HG02852 (cell line): Measurements from ENCODE around the gene PCBD1.

Source experiments
- ATAC-seq: cut with Tn5 transposase; IDR thresholded peaks from one replicate; pipeline ENCODE4 v1.9.1; 2021; ENCODE audit warnings: mild to moderate bottlenecking, moderate library complexity; ENCODE audit not compliant: unreplicated experiment

Gene PCBD1

DNA sequence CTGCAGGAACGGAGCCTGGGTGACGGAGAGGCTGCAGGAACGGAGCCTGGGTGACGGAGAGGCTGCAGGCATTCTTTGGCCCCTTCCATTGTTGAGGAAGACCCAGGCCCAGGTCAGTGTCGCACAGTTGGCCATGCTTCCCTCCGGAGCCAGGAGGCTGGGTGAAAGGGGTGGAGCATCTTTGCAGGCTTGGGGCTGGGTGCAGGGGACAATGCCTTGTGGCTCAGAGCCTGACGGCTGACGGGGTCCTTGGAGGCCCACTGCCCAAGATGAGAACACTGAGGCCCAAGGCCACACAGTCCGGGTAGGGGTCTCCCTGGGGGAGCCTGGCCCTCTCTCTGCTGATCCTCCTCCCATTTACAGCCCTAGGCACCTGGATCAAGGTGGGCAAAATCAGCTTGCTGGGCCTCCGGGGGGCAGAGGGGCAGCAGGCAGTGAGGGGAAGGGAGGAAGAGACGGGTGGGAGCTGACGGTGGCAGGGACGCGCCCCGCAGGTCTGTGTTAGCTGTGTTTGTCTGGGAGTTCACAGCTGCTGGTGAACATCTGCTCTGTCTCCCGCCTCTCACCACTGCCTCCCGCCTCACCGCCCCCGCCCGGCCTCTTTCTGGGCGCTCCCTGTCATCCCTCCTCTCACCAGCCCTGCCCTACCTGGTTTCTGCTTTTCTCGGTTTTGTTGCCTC, 30.6 kb upstream of the PCBD1 start:
- no peak for ATAC-seq

DNA sequence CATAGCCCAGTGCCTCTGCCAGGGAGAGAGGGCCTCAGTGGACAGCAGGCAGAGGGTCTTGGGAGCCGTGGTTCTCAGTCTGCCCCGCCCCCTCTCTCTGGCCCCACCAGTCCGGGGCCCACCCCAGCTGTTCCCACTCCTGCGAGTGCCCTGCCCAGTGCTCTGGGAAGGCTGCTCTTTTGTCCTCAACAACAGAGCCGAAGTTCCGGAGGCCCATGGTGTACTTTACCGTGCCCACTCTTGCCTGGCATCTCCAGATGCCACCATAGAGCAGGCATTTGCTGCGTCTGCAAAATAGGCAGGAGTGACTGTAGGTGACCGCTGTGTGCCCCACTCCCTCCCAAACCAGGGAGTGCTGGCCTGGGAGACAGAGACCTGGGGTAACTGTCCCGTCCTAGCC, 29.3 kb upstream of the PCBD1 start:
- ATAC-seq, result no peak

DNA sequence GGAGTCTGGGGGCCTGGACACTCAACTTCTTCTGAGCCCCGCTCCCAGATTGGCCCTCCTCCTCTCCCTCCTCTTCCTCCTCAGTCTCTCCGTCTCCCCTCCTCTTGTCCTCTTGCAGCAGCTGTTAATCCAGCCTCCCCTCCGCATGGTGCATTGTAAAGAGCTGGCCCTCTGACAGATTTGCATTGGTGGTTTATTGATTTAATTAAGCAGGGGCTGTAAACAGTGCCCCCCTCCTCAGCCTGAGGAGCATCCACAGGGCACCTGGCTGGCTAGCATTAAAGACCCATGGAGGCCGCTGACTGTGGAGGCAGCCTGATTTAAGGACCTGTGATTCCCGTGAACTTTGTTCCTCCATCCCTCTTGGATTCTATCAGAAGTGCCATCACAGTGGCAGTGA, 28.9 kb upstream of the PCBD1 start:
- no peak for ATAC-seq

- no peak for ATAC-seq
These were observed 27.9 kb upstream of the PCBD1 start for GRCh38 chr10:70916241-70916640.

DNA sequence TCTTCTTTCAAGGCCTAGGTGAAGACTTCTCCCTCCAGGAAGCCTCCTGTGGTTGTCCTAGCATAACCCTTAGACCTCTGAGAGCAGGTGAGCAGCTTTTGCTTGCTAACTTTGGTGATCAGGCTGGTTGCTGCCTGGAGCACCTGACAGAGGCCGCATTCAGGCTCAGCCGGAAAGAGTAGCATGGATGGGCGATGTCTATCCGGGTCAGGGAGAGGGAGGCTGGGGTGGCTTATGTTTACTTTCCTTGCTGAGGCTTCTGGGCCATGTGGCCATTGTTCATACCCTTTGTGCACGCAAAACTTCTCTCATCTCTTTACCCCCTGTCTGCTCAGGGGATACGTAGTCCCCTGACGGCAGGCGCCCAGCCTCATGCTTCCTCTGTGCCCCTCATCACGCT, 27.4 kb upstream of the PCBD1 start:
- no peak for ATAC-seq

- ATAC-seq, result no peak
These were observed 26.8 kb upstream of the PCBD1 start for GRCh38 chr10:70915206-70915605.

GRCh38 chr10:70914316-70914864, 26.0 kb upstream of the PCBD1 start:
- ATAC-seq, result no peak

DNA sequence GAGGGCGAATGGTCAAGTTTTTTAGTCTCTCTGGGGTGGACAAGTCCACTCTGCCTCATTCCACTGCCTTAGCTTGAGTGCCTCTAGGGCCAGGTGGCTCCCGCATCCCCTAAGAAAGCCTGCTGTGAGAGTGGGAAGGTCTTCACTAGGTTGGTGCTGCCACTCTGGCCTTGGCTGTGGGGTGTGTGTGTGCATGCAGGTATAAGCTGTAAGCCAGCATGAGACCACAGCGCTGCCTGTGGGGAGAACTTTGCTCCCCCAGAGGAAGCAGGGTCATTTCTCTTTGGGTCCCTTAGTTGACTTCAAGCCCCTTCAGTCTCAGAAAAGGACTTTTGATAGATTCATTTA, 25.5 kb upstream of the PCBD1 start:
- no peak for ATAC-seq

DNA sequence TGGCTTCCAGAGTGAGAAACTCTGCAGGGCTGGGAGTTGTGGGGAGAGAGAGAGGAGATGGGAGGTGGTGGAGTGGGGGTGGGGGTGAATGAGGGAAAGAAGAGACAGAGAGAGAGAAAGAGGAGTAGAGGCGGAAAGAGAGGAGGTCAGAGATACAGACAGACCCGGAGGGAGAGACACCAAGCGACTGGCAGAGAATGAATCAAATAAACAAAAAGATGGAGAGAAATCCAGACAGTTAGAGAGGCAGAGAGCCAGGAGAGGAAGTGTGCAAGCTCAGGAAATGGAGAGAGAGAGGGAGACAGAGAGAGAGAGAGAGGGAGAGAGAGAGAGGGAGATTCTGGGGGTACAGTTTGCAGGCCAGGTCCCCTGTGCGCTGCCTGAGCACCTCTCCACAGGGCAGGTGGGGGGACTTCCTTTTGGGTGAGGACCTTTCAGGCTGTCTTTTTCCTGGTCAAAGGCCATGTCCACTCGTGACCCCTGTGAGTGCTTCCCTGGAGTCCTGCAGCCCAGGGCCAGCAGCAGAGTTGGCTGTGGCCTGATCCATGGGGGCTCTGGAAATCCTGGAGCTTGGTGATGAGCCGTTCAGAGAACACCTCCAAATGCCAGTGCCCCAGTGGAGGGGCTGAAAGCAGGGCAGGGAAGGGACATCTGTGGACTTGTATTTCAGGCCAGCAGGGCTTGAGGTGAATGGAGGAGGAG, 25.0 kb upstream of the PCBD1 start:
- ATAC-seq, result no peak

- no peak for ATAC-seq
These were observed 24.2 kb upstream of the PCBD1 start for GRCh38 chr10:70912556-70912955.

DNA sequence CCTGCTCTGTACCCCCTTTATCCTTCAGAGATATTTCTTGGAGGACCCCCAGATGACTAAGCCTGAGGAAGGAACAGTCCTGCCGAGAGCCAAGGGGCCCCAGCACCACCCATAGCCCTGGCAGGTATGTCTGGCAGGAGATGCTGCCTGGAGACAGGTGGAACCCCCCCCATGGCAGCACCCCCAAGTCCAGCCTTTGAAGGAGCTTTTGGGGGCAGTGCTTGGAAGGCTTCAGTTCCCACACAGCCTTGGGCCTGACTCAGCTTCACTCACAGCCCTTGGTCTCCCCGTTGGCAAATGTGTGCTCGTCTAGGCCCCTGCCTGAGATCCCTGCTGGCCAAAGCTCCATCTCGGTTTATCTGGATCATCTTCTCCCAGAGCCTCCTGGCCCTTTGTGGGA, 23.0 kb upstream of the PCBD1 start:
- no peak for ATAC-seq

- no peak for ATAC-seq
These were observed 22.3 kb upstream of the PCBD1 start for GRCh38 chr10:70910486-70911341.

GRCh38 chr10:70909326-70909935, 21.1 kb upstream of the PCBD1 start:
- ATAC-seq, result no peak

GRCh38 chr10:70908406-70909296, 20.3 kb upstream of the PCBD1 start:
- ATAC-seq, result no peak

DNA sequence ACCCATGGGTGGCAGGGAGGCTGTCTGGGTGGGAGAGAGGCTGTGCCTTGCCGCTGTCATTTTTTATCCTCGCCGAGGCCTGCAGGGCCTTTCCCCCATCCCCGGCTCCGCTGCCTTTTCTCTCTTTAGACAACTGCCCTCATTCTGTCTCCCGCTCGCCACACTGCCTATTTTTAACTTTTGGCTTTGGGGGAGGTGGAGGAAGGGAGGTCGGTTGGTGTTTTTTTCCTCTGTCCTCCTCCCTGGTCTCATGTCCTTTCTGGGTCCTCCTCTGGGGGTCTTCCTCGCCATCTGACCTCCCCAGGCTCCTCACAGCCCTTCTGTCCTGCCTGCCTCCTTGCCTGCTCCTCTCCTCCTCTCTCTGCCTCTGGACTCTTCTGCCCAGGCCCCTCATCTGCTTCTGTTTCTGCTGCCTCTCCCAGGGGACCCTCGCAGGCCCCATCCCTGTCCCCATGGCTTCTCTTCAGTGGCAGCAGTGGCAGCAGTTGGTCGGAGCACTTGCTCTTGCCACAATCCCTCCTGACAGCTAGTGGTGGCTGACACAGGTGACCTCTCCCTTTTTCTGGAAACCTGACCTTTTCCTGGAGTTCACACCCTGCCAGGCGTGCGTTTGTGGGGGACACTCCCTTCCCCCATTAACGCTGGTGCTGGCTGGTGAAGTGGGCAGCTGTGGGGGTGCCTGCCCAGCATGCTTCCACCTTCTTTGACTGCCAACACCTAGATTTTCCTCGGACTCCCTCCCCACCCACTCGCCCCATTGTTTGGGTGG, 19.5 kb upstream of the PCBD1 start:
- no peak for ATAC-seq

- no peak for ATAC-seq
These were observed 18.7 kb upstream of the PCBD1 start for GRCh38 chr10:70906953-70907636.

- no peak for ATAC-seq
These were observed 17.8 kb upstream of the PCBD1 start for GRCh38 chr10:70906031-70906783.
